ENCODE data around the gene STON1. TPM values are rescaled to one million over a fixed set of nuclear protein-coding genes. Genes with fewer than 3 reads are reported as not detected.

Gene STON1
- total and polyA plus RNA-seq, 2 of the 8 experiments (the other 6 are each of a cell fraction or from before 2014, with no cell fraction given): 5.0 to 10.1 TPM

- peak in 1 of 2 experiments; percentile 72 for DNase-seq (ENCODE audit: low read depth in 1 of 2, low spot score in 2 of 2)
- 40% methylated on average over 5 of the region's 5 CpGs; no CpG with 5 or more reads in 1 of the 2 experiments for WGBS, 2 experiments (ENCODE audit: extremely low coverage in 1 of 2, insufficient coverage in 1 of 2, insufficient read length in 1 of 2, insufficient replicate concordance in 2 of 2, low coverage in 1 of 2, low lambda C conversion rate in 2 of 2, missing lambda C conversion rate in 1 of 2)
- Histone ChIP-seq H3K9ac (replicated peaks in 1 of 4; ENCODE audit: extremely low read depth in 1 of 4, low read depth in 3 of 4, low read length in 3 of 4) (peak overlapping the region in 2 of 4 experiments; percentile 28 to 47; a peak in 2 of 7 replicates), H3K79me2 (ENCODE audit: control insufficient read depth in 1 of 2, insufficient read depth in 2 of 2, low read length in 2 of 2) (no peaks in the 10 kb centered on the region), H3K23me2 (ENCODE audit: low read depth, low read length) (no peaks in the 10 kb centered on the region), H2BK5ac (ENCODE audit: low read depth, low read length) (peak overlapping the region; percentile 92), H2BK12ac (ENCODE audit: low read depth, low read length) (peak overlapping the region; percentile 96), H4K20me1 (replicated peaks in 1 of 2; ENCODE audit: control insufficient read depth in 1 of 2, insufficient read depth in 2 of 2, low read length in 2 of 2) (no peaks in the 10 kb centered on the region), H3K4me1 (replicated peaks in 1 of 4; ENCODE audit: control insufficient read depth in 3 of 4, insufficient read depth in 4 of 4, low read length in 3 of 4) (peaks cover 0 to 8% (median 3%) of the 10 kb centered on the region in 4 experiments; a peak in 5 of 7 replicates), H2BK120ac (replicated peaks; ENCODE audit: low read depth, low read length) (peak overlapping the region; percentile 4), H3K14ac (ENCODE audit: insufficient read length) (no peak overlapping the region), H3K56ac (replicated peaks; ENCODE audit: insufficient read length, low read depth, low read length) (no peak overlapping the region), H3K18ac (ENCODE audit: extremely low read depth, low read length) (peak overlapping the region; percentile 65), H4K8ac (ENCODE audit: extremely low read depth, insufficient read depth, low read length) (no peak overlapping the region), H3K79me1 (ENCODE audit: low read depth, low read length) (no peaks in the 10 kb centered on the region), H4K91ac (replicated peaks; ENCODE audit: insufficient read length, low read length) (peak overlapping the region; percentile 5), H2AFZ (ENCODE audit: low read length) (no peak overlapping the region), H2AK5ac (ENCODE audit: low read depth, low read length) (0 out of 2 replicates have a peak overlapping the region, but pooled peaks have one; percentile 75), H3K27ac (ENCODE audit: low read depth, low read length) (peak overlapping the region; percentile 89), H3K4me2 (ENCODE audit: insufficient read depth in 1 of 2, low read depth in 2 of 2, low read length in 2 of 2) (peak overlapping the region; percentile 39 to 52; a peak in 3 of 4 replicates), H3K4me3 (ENCODE audit: extremely low read depth in 1 of 4, insufficient read depth in 2 of 4, low read depth in 3 of 4, low read length in 4 of 4) (peak overlapping the region in 1 of 4 experiments; percentile 26; a peak in 2 of 8 replicates), H2BK20ac (ENCODE audit: low read length) (no peak overlapping the region), H3K27me3 (replicated peaks in 1 of 4; ENCODE audit: control insufficient read depth in 3 of 4, extremely low read depth in 1 of 4, insufficient read depth in 3 of 4, low read length in 3 of 4) (no peaks in the 10 kb centered on the region), H2BK15ac (ENCODE audit: low read length) (no peak overlapping the region), H4K5ac (ENCODE audit: insufficient read length, low read depth, low read length) (peak overlapping the region; percentile 84), H3K36me3 (ENCODE audit: control insufficient read depth in 2 of 4, insufficient read depth in 4 of 4, low read length in 3 of 4) (peaks cover 0 to 21% (median 0%) of the 10 kb centered on the region in 4 experiments; a peak in 4 of 8 replicates), H3K23ac (ENCODE audit: insufficient read length) (no peak overlapping the region), H3K9me3 (ENCODE audit: insufficient read depth in 2 of 2, low read depth in 1 of 2, low read length in 1 of 2) (no peaks in the 10 kb centered on the region), H3K4ac (replicated peaks; ENCODE audit: insufficient read length, low read depth, low read length) (no peak overlapping the region)
- ChIA-PET CTCF (ENCODE audit: partially characterized antibody) (interaction anchor here (1.2 to 1.9 kb wide), 2 partner anchors 66 to 80 kb away, joined by 3 to 4 read pairs; no protein-coding TSS in a partner anchor), POLR2A (ENCODE audit: partially characterized antibody) (interaction anchor here (0.6 to 2.3 kb wide), 3 partner anchors 17 to 77 kb away, joined by 3 to 8 read pairs (median 4); partner anchors contain the start of gene STON1)
- FAIRE-seq: peak; percentile 79
- peak; percentile 67 for TF ChIP-seq SP1 (IDR thresholded peaks at IDR 0.05; ENCODE audit: low read depth, low read length)
- no peak; the same call in 1 of the 2 replicates for TF ChIP-seq RBBP5 (IDR thresholded peaks at IDR 0.05; ENCODE audit: borderline replicate concordance, low read depth, low read length)
- TF ChIP-seq TBP (IDR thresholded peaks at IDR 0.05; ENCODE audit: low read depth, low read length): no peak
- TF ChIP-seq USF2 (IDR thresholded peaks at IDR 0.05; ENCODE audit: low read length): no peak
- TF ChIP-seq ZNF274 (IDR thresholded peaks at IDR 0.05; ENCODE audit: borderline replicate concordance, extremely low read depth, low read length): no peak
- no peak for TF ChIP-seq GABPA (IDR thresholded peaks at IDR 0.05; ENCODE audit: borderline replicate concordance, insufficient read depth, low read length)
- TF ChIP-seq TAF7 (optimal IDR thresholded peaks at IDR 0.05; ENCODE audit: borderline replicate concordance, low read depth, low read length): no peak
- no peak for TF ChIP-seq TCF12 (IDR thresholded peaks at IDR 0.05; ENCODE audit: low read depth, low read length)
- TF ChIP-seq EZH2 (IDR thresholded peaks at IDR 0.05; ENCODE audit: low read depth, low read length, severe bottlenecking): no peak
- TF ChIP-seq EGR1 (IDR thresholded peaks at IDR 0.05; ENCODE audit: borderline replicate concordance, low read depth, low read length): no peak
- TF ChIP-seq POU5F1 (IDR thresholded peaks at IDR 0.05; ENCODE audit: low read depth, low read length): no peak; the same call in 1 of the 2 replicates
Measured at GRCh38 chr2:48508461-48509124, 21.4 kb upstream of the STON1 start.
